Activated CD8-positive, alpha-beta T cell treated with anti-CD3 and anti-CD28 coated beads for 36 hours (primary cell): ENCODE results near the gene KRT73. TPM values are rescaled to one million over a fixed set of nuclear protein-coding genes. Genes with fewer than 3 reads are reported as not detected.
A peak's percentile ranks its signal among the peaks of the same experiment; 100 is the strongest.

Experiments used
- ATAC-seq: fragments of 200-7000 bp; cut with Tn5 transposase; one replicate; pipeline ENCODE4 v1.10.0; 2021; ENCODE audit warnings: mild to moderate bottlenecking, moderate library complexity
- CTCF ChIA-PET: fragments of 350-600 bp; sonication (Branson Sonifier 250); formaldehyde crosslinking; loops from one replicate; lab custom pipeline; 2021; ENCODE audit warnings: antibody characterized with exemption; lab: Charles Lee
- POLR2A ChIA-PET: fragments of 350-600 bp; sonication (Branson Sonifier 250); formaldehyde crosslinking; loops from one replicate; lab custom pipeline; 2021; ENCODE audit warnings: antibody characterized with exemption; lab: Charles Lee
- DNase-seq: peaks from one replicate; pipeline ENCODE4 v3.0.0-alpha.2; 2020
- H3K27ac Mint-ChIP-seq: one replicate; pipeline ENCODE4 v1.8.0; 2021; ENCODE audit warnings: mild to moderate bottlenecking, mixed read lengths
- H3K27me3 Mint-ChIP-seq: one replicate; pipeline ENCODE4 v1.8.0; 2021; ENCODE audit warnings: mixed read lengths
- H3K36me3 Mint-ChIP-seq: one replicate; pipeline ENCODE4 v1.8.0; 2021; ENCODE audit warnings: low read depth, mixed read lengths
- H3K4me1 Mint-ChIP-seq: one replicate; pipeline ENCODE4 v1.8.0; 2021; ENCODE audit warnings: low read depth, mixed read lengths
- H3K4me3 Mint-ChIP-seq: one replicate; pipeline ENCODE4 v1.8.0; 2021; ENCODE audit warnings: mild to moderate bottlenecking, moderate library complexity, mixed read lengths
- H3K9me3 Mint-ChIP-seq: one replicate; pipeline ENCODE4 v1.8.0; 2021; ENCODE audit warnings: mixed read lengths
- CTCF ChIP-seq: fragments of 200-600 bp; IDR thresholded peaks from one replicate; pipeline ENCODE4 v1.8.0; 2022; ENCODE audit warnings: antibody characterized with exemption, mild to moderate bottlenecking
- intact Hi-C: fragments of 100-400 bp; cut with micrococcal nuclease; formaldehyde crosslinking; loops from one replicate; pipeline ENCODE4 v1.10.0; 2022
- total RNA-seq, 2 experiments: library from RNA; stranded (reverse); gene quantifications; one replicate each; pipeline ENCODE4 v1.2.3, GENCODE V29; 2021

KRT73 gene
- total RNA-seq, 2 experiments from 2014 or later = 0.20 TPM; not detected in 1

- ATAC-seq (no peak), DNase-seq (no peak)
- ChIA-PET POLR2A (interaction anchor here (0.6 kb wide), 1 partner anchor 131 kb away, joined by 3 read pairs; no protein-coding TSS in a partner anchor), CTCF (interaction anchor here (0.8 kb wide), 1 partner anchor 261 kb away, joined by 4 read pairs; no protein-coding TSS in a partner anchor)
- no peak overlapping the region for H3K27ac Mint-ChIP-seq
- no peak for TF ChIP-seq CTCF
- H3K9me3 Mint-ChIP-seq = peaks cover 6% of the 10 kb centered on the region
- H3K4me1 Mint-ChIP-seq = peaks cover 44% of the 10 kb centered on the region
- H3K4me3 Mint-ChIP-seq = no peak overlapping the region
- peaks cover 3% of the 10 kb centered on the region for H3K36me3 Mint-ChIP-seq
- intact Hi-C loops = no loop called here
- H3K27me3 Mint-ChIP-seq = no peaks in the 10 kb centered on the region
Measured at GRCh38 chr12:52618866-52619265, 507 bp upstream of the KRT73 start.

DNA sequence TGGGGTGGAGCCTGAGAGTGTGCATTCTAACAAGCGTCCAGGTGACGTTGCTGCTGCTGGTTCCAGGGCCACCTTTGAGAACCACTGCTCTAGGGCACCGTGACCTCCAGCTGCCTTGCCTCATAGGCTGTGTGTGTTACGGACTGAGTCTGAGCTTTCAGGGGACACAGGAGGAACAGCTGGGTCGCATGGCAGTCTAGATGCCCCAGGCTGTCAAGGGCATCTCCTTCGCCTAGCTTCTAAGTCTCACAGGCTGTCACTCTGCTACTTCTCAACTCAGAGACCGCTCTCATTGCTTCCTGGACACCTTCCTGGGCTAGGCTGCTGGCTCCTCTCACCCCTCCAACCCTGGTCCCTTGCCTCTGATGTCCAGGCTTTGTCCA, 965 bp downstream of the KRT73 start:
- ChIA-PET POLR2A (interaction anchor here (1.3 kb wide), 1 partner anchor 9 kb away, joined by 4 read pairs; no protein-coding TSS in a partner anchor), CTCF (interaction anchor here (1.0 to 1.8 kb wide), 3 partner anchors 9 to 35 kb away, joined by 3 to 5 read pairs (median 3); no protein-coding TSS in a partner anchor)
- Mint-ChIP-seq H3K36me3 (no peaks in the 10 kb centered on the region), H3K9me3 (no peaks in the 10 kb centered on the region), H3K4me3 (no peak overlapping the region), H3K27me3 (no peaks in the 10 kb centered on the region), H3K4me1 (peaks cover 58% of the 10 kb centered on the region), H3K27ac (no peak overlapping the region)
- no peak for ATAC-seq
- TF ChIP-seq CTCF = no peak
- intact Hi-C loops = no loop called here
- no peak for DNase-seq

DNA sequence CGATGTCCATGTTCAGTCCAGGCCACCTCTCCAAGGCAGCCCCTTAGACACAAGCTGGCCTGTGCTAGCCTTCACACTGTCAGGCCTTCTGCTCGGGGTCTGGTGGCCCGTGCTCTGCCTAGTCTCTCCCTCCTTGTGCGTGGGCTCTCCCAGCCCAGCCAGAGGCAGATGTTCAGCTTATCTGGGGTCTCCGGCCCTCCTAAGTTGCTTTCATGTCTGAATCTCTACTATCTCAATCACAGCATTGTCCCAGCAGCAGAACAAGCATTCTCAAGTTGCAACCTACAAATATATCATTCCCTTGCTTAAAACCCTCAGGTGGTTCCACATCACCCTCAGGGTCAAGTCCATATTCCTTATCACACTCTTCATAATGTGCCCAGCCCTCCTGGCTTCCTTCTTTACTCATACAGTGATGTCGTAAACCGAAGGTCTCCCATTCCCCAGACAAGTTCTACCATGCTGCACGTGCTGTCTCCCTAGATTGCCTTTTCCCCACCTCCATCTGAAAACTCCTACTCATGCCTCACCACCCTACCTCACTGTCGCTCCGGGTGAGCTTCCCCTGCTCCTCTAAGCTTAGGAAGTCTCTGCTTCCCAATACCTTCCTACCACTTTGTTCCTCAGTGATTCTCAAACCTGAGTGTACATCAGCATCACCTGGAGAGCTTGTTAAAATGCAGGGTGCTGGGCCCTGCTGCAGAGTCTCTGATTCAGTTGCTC, 1.5 kb downstream of the KRT73 start:
- H3K9me3 Mint-ChIP-seq = no peaks in the 10 kb centered on the region
- ChIA-PET CTCF (interaction anchor here (1.0 to 1.8 kb wide), 3 partner anchors 10 to 263 kb away, joined by 3 to 5 read pairs (median 3); no protein-coding TSS in a partner anchor), POLR2A (interaction anchor here (1.3 kb wide), 1 partner anchor 10 kb away, joined by 4 read pairs; no protein-coding TSS in a partner anchor)
- H3K4me3 Mint-ChIP-seq = no peak overlapping the region
- no peak for TF ChIP-seq CTCF
- H3K27me3 Mint-ChIP-seq = no peaks in the 10 kb centered on the region
- peak overlapping the region; percentile 83 for H3K27ac Mint-ChIP-seq
- H3K36me3 Mint-ChIP-seq = no peaks in the 10 kb centered on the region
- DNase-seq (no peak), ATAC-seq (no peak)
- intact Hi-C loops = no loop called here
- peaks cover 64% of the 10 kb centered on the region for H3K4me1 Mint-ChIP-seq

DNA sequence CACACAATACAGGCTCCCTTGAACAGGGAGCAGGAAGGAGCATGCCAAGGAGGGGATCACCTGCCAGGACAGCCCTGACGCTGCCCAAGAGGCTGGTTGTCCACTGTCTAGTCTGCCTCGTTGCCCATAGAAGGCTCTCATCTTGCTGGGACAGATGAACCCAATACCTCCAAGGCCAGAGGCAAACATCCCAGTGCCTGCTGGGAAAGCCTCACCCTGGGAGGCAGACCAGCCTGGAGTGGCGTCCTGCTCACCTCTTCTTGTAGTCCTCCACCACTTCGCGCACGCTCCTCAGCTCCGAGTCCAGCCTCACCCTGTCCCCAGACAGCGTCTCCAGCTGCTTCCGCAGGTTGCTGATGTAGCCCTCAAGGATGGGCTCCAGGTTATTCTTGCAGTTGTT, 2.4 kb downstream of the KRT73 start:
- no peak for TF ChIP-seq CTCF
- no peaks in the 10 kb centered on the region for H3K9me3 Mint-ChIP-seq
- CTCF ChIA-PET = interaction anchor here (1.4 kb wide), 1 partner anchor 264 kb away, joined by 3 read pairs; no protein-coding TSS in a partner anchor
- DNase-seq (no peak), ATAC-seq (no peak)
- POLR2A ChIA-PET = no interaction called here
- no peaks in the 10 kb centered on the region for H3K36me3 Mint-ChIP-seq
- intact Hi-C loops = no loop called here
- H3K4me1 Mint-ChIP-seq = peaks cover 67% of the 10 kb centered on the region
- H3K27me3 Mint-ChIP-seq = no peaks in the 10 kb centered on the region
- H3K4me3 Mint-ChIP-seq = no peak overlapping the region
- peak overlapping the region; percentile 83 for H3K27ac Mint-ChIP-seq
